ENCODE data around the gene KRTAP12-1. TPM values are rescaled to one million over a fixed set of nuclear protein-coding genes. Genes with fewer than 3 reads are reported as not detected.
"Not testable (repeated sequence)": the region's sequence is repeated elsewhere in the genome, so short reads cannot be mapped to it uniquely, and the experiment has no call there.

Gene KRTAP12-1
- total and polyA plus RNA-seq, 4 donors = not detected

GRCh38 chr21:44685050-44685449 is 3.1 kb upstream of the KRTAP12-1 start:
- DNase-seq; H3K4me1 ChIP-seq (ENCODE audit: control insufficient read depth in 1 of 2, insufficient read depth in 2 of 2, low read length in 2 of 2); H3K4me3 ChIP-seq (ENCODE audit: low read length in 2 of 2); ATAC-seq (ENCODE audit: low FRiP score); H3K36me3 ChIP-seq (ENCODE audit: control insufficient read depth in 1 of 2, insufficient read depth in 2 of 2, low read length in 1 of 2); H3K27me3 ChIP-seq (ENCODE audit: control insufficient read depth in 1 of 2, insufficient read depth in 2 of 2, low read length in 1 of 2); H3K9me3 ChIP-seq (ENCODE audit: control insufficient read depth, low read length); H3K27ac ChIP-seq (ENCODE audit: low read depth in 1 of 2, low read length in 2 of 2); intact Hi-C loops (cut with DNase I): not testable (repeated sequence)
- WGBS, 2 donors = 75 to 89% methylated on average over 6 of the region's 6 CpGs

DNA sequence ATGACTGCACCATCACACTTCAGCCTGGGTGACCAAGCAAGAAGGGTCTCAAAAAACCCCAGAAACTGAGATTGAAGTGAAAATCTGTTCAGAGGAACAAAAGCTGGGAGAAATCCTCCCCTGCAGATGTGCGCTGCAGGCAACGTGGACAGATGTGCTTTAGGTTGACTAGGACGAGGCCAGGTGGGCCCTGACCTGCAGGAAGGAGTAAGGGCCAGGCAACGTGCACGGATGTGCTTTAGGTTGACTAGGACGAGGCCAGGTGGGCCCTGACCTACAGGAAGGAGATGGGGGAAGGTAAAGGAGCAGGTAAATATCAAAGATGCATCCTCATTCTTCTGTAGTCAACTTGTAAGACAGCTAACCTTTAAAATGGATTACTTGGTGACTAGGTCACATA is 2.5 kb upstream of the KRTAP12-1 start:
- H3K4me1 ChIP-seq (ENCODE audit: control insufficient read depth in 1 of 2, insufficient read depth in 2 of 2, low read length in 2 of 2) = no peaks in the 10 kb centered on the region
- no peaks in the 10 kb centered on the region for H3K36me3 ChIP-seq (ENCODE audit: control insufficient read depth in 1 of 2, insufficient read depth in 2 of 2, low read length in 1 of 2)
- H3K27ac ChIP-seq (ENCODE audit: low read depth in 1 of 2, low read length in 2 of 2) = no peak overlapping the region
- DNase-seq (no peak), ATAC-seq (ENCODE audit: low FRiP score) (no peak)
- intact Hi-C loops (cut with DNase I) = no loop called here
- WGBS, 2 donors = 72 to 81% methylated on average over 6 of the region's 6 CpGs
- no peaks in the 10 kb centered on the region for H3K27me3 ChIP-seq (ENCODE audit: control insufficient read depth in 1 of 2, insufficient read depth in 2 of 2, low read length in 1 of 2)
- no peak overlapping the region for H3K4me3 ChIP-seq (ENCODE audit: low read length in 2 of 2)
- H3K9me3 ChIP-seq (ENCODE audit: control insufficient read depth, low read length) = no peaks in the 10 kb centered on the region

DNA sequence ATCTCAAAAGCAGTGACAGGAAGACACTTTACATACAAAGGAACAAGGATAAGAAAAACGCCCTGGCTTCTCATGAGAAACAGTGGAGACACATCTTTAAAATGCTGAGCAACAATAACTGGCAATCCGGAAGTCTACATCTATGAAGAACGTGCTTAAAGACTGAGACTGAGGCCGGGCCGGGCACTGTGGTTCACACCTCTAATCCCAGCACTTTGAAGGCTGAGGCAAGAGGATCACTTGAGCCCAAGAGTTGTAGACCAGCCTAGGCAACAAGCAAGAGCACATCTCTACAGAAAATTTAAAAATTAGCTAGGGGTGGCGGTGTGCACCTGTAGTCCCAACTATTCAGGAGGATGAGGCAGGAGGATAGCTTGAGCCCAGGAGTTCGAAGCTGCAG is 2.1 kb upstream of the KRTAP12-1 start:
- Histone ChIP-seq H3K4me1 (ENCODE audit: control insufficient read depth in 1 of 2, insufficient read depth in 2 of 2, low read length in 2 of 2) (no peaks in the 10 kb centered on the region), H3K9me3 (ENCODE audit: control insufficient read depth, low read length) (no peaks in the 10 kb centered on the region), H3K27ac (ENCODE audit: low read depth in 1 of 2, low read length in 2 of 2) (no peak overlapping the region), H3K36me3 (ENCODE audit: control insufficient read depth in 1 of 2, insufficient read depth in 2 of 2, low read length in 1 of 2) (no peaks in the 10 kb centered on the region), H3K27me3 (ENCODE audit: control insufficient read depth in 1 of 2, insufficient read depth in 2 of 2, low read length in 1 of 2) (no peaks in the 10 kb centered on the region), H3K4me3 (ENCODE audit: low read length in 2 of 2) (no peak overlapping the region)
- DNase-seq (no peak), ATAC-seq (ENCODE audit: low FRiP score) (no peak)
- intact Hi-C loops (cut with DNase I) = no loop called here
- 74 to 76% methylated on average over 7 of the region's 7 CpGs for WGBS, 2 donors

DNA sequence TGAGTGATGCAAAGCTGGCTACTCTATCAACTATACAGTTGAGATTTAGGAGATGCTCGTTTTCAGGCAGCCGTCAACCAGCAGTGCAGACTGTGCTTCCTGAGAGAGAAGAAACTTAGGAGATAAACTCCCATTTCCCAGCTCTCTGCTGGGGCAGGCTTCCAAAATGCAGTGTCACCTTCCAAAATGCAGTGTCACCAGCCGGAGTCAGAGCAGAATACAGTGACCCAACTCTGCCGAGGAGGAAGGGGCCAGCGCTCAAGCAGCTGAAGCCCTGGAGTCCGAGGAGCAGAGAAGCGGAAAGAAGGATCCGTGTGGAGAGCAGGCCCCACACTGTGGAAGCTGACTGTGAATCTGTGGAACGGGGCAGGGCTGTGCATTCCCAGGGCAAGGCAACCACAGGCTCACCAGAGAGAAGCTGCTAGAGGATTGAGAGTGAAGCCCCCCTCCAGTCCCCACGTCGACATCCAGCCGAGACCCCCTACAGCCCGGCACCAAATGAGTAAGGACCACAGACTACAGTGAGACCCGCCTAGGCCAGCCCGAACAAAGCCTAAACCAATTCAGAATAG is 703 bp upstream of the KRTAP12-1 start:
- Histone ChIP-seq H3K36me3 (ENCODE audit: control insufficient read depth in 1 of 2, insufficient read depth in 2 of 2, low read length in 1 of 2) (no peaks in the 10 kb centered on the region), H3K4me3 (ENCODE audit: low read length in 2 of 2) (no peak overlapping the region), H3K27me3 (ENCODE audit: control insufficient read depth in 1 of 2, insufficient read depth in 2 of 2, low read length in 1 of 2) (no peaks in the 10 kb centered on the region), H3K4me1 (ENCODE audit: control insufficient read depth in 1 of 2, insufficient read depth in 2 of 2, low read length in 2 of 2) (no peaks in the 10 kb centered on the region), H3K27ac (ENCODE audit: low read depth in 1 of 2, low read length in 2 of 2) (no peak overlapping the region), H3K9me3 (ENCODE audit: control insufficient read depth, low read length) (no peaks in the 10 kb centered on the region)
- ATAC-seq (ENCODE audit: low FRiP score) = no peak
- intact Hi-C loops (cut with DNase I) = no loop called here
- 82% methylated on average over 15 of the region's 15 CpGs for WGBS, 2 donors
- DNase-seq = peak in 1 of 2 donors; percentile 27

- Histone ChIP-seq H3K27me3 (ENCODE audit: control insufficient read depth in 1 of 2, insufficient read depth in 2 of 2, low read length in 1 of 2) (no peaks in the 10 kb centered on the region), H3K27ac (ENCODE audit: low read depth in 1 of 2, low read length in 2 of 2) (no peak overlapping the region), H3K4me3 (ENCODE audit: low read length in 2 of 2) (no peak overlapping the region), H3K36me3 (ENCODE audit: control insufficient read depth in 1 of 2, insufficient read depth in 2 of 2, low read length in 1 of 2) (no peaks in the 10 kb centered on the region), H3K9me3 (ENCODE audit: control insufficient read depth, low read length) (no peaks in the 10 kb centered on the region), H3K4me1 (ENCODE audit: control insufficient read depth in 1 of 2, insufficient read depth in 2 of 2, low read length in 2 of 2) (no peaks in the 10 kb centered on the region)
- WGBS, 2 donors = 71 to 86% methylated on average over 8 to 11 of the region's 11 CpGs
- intact Hi-C loops (cut with DNase I) = no loop called here
- DNase-seq (peak in 1 of 2 donors; percentile 55), ATAC-seq (ENCODE audit: low FRiP score) (no peak)
Measured at GRCh38 chr21:44681152-44681551, 811 bp downstream of the KRTAP12-1 start.

- Histone ChIP-seq H3K9me3 (ENCODE audit: control insufficient read depth, low read length) (no peaks in the 10 kb centered on the region), H3K27ac (ENCODE audit: low read depth in 1 of 2, low read length in 2 of 2) (no peak overlapping the region), H3K36me3 (ENCODE audit: control insufficient read depth in 1 of 2, insufficient read depth in 2 of 2, low read length in 1 of 2) (no peaks in the 10 kb centered on the region), H3K4me3 (ENCODE audit: low read length in 2 of 2) (no peak overlapping the region), H3K4me1 (ENCODE audit: control insufficient read depth in 1 of 2, insufficient read depth in 2 of 2, low read length in 2 of 2) (no peaks in the 10 kb centered on the region), H3K27me3 (ENCODE audit: control insufficient read depth in 1 of 2, insufficient read depth in 2 of 2, low read length in 1 of 2) (no peaks in the 10 kb centered on the region)
- 91 to 92% methylated on average over 13 of the region's 13 CpGs for WGBS, 2 donors
- no peak for ATAC-seq (ENCODE audit: low FRiP score)
- intact Hi-C loops (cut with DNase I) = no loop called here
- no peak for DNase-seq
Measured at GRCh38 chr21:44677881-44678280, 4.1 kb downstream of the KRTAP12-1 start.

DNA sequence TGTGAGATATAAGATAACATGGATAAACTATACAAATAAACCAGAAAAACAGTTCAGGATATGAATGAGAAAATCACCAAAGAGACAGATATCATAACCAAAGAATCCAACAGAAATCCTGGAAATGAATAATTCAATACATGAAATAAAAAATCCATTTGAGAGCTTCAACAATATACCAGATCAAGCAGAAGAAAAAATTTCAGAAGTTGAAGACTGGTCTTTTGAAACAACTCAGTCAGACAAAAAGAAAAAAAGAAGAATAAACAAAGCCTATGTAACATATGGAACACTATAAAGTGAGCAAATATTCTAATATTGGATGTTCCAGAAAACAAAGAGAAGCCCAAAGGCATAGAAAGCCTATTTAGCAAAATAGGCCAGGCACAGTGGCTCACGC is 10.1 kb downstream of the KRTAP12-1 start:
- Histone ChIP-seq H3K4me3 (ENCODE audit: low read length in 2 of 2) (no peak overlapping the region), H3K27me3 (ENCODE audit: control insufficient read depth in 1 of 2, insufficient read depth in 2 of 2, low read length in 1 of 2) (no peaks in the 10 kb centered on the region), H3K4me1 (ENCODE audit: control insufficient read depth in 1 of 2, insufficient read depth in 2 of 2, low read length in 2 of 2) (no peaks in the 10 kb centered on the region), H3K36me3 (ENCODE audit: control insufficient read depth in 1 of 2, insufficient read depth in 2 of 2, low read length in 1 of 2) (no peaks in the 10 kb centered on the region), H3K27ac (ENCODE audit: low read depth in 1 of 2, low read length in 2 of 2) (no peak overlapping the region), H3K9me3 (ENCODE audit: control insufficient read depth, low read length) (peaks cover 3% of the 10 kb centered on the region)
- WGBS, 2 donors = 97 to 100% methylated on average over 1 of the region's 1 CpG
- intact Hi-C loops (cut with DNase I) = no loop called here
- ATAC-seq (ENCODE audit: low FRiP score) (no peak), DNase-seq (no peak)

- intact Hi-C loops (cut with DNase I) = no loop called here
- no peaks in the 10 kb centered on the region for H3K27me3 ChIP-seq (ENCODE audit: control insufficient read depth in 1 of 2, insufficient read depth in 2 of 2, low read length in 1 of 2)
- ATAC-seq (ENCODE audit: low FRiP score) = no peak
- 69 to 88% methylated on average over 3 of the region's 3 CpGs for WGBS, 2 donors
- H3K9me3 ChIP-seq (ENCODE audit: control insufficient read depth, low read length) = peaks cover 3% of the 10 kb centered on the region
- H3K36me3 ChIP-seq (ENCODE audit: control insufficient read depth in 1 of 2, insufficient read depth in 2 of 2, low read length in 1 of 2) = no peaks in the 10 kb centered on the region
- DNase-seq = no peak
- H3K27ac ChIP-seq (ENCODE audit: low read depth in 1 of 2, low read length in 2 of 2) = no peak overlapping the region
- no peak overlapping the region for H3K4me3 ChIP-seq (ENCODE audit: low read length in 2 of 2)
- H3K4me1 ChIP-seq (ENCODE audit: control insufficient read depth in 1 of 2, insufficient read depth in 2 of 2, low read length in 2 of 2) = no peaks in the 10 kb centered on the region
Measured at GRCh38 chr21:44670642-44671432, 11.1 kb downstream of the KRTAP12-1 start.

- H3K4me3 ChIP-seq (ENCODE audit: low read length in 2 of 2) = no peak overlapping the region
- no peaks in the 10 kb centered on the region for H3K4me1 ChIP-seq (ENCODE audit: control insufficient read depth in 1 of 2, insufficient read depth in 2 of 2, low read length in 2 of 2)
- H3K27me3 ChIP-seq (ENCODE audit: control insufficient read depth in 1 of 2, insufficient read depth in 2 of 2, low read length in 1 of 2) = no peaks in the 10 kb centered on the region
- no peak for DNase-seq
- WGBS, 2 donors = 71 to 76% methylated on average over 1 of the region's 1 CpG
- H3K27ac ChIP-seq (ENCODE audit: low read depth in 1 of 2, low read length in 2 of 2) = no peak overlapping the region
- ATAC-seq (ENCODE audit: low FRiP score) = no peak
- peaks cover 3% of the 10 kb centered on the region for H3K9me3 ChIP-seq (ENCODE audit: control insufficient read depth, low read length)
- H3K36me3 ChIP-seq (ENCODE audit: control insufficient read depth in 1 of 2, insufficient read depth in 2 of 2, low read length in 1 of 2) = no peaks in the 10 kb centered on the region
- intact Hi-C loops (cut with DNase I) = no loop called here
Measured at GRCh38 chr21:44667612-44668011, 14.4 kb downstream of the KRTAP12-1 start.
